ENCODE results near the gene TUBB3.

The TUBB3 gene

DNA sequence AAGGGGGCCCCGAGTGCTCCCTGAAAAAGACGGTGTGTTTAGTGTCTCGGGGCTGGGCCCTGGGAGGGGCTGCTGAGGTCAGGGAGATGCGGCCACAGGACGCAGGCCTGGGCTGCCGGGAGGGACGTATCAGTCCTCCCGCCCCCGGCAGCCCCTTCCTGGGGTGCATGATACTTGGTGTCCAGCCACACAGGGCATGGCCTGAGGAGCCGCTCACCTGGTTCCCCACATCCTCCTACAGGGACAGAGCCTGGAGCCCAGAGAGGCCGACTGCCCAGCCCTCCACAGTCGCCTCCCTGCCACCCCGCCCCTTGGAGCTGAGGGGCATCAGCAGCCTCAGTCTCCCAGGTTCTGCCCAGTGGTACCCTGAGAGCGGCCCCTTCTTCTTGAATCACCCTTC, 13.4 kb downstream of the TUBB3 start (continued):
- TF ChIP-seq, protein P1, sequence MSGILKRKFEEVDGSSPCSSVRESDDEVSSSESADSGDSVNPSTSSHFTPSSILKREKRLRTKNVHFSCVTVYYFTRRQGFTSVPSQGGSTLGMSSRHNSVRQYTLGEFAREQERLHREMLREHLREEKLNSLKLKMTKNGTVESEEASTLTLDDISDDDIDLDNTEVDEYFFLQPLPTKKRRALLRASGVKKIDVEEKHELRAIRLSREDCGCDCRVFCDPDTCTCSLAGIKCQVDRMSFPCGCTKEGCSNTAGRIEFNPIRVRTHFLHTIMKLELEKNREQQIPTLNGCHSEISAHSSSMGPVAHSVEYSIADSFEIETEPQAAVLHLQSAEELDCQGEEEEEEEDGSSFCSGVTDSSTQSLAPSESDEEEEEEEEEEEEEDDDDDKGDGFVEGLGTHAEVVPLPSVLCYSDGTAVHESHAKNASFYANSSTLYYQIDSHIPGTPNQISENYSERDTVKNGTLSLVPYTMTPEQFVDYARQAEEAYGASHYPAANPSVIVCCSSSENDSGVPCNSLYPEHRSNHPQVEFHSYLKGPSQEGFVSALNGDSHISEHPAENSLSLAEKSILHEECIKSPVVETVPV (CRISPR knock-in tag; IDR thresholded peaks at IDR 0.05) = no peak
- TF ChIP-seq ISL1 (CRISPR knock-in tag; IDR thresholded peaks at IDR 0.05) = no peak
- no peak for TF ChIP-seq TCF4 (CRISPR knock-in tag; IDR thresholded peaks at IDR 0.05; ENCODE audit: borderline replicate concordance)
- no peak for TF ChIP-seq ZNF565 (CRISPR knock-in tag; conservative IDR thresholded peaks at IDR 0.05; ENCODE audit: low read depth)
- TF ChIP-seq, protein P2, sequence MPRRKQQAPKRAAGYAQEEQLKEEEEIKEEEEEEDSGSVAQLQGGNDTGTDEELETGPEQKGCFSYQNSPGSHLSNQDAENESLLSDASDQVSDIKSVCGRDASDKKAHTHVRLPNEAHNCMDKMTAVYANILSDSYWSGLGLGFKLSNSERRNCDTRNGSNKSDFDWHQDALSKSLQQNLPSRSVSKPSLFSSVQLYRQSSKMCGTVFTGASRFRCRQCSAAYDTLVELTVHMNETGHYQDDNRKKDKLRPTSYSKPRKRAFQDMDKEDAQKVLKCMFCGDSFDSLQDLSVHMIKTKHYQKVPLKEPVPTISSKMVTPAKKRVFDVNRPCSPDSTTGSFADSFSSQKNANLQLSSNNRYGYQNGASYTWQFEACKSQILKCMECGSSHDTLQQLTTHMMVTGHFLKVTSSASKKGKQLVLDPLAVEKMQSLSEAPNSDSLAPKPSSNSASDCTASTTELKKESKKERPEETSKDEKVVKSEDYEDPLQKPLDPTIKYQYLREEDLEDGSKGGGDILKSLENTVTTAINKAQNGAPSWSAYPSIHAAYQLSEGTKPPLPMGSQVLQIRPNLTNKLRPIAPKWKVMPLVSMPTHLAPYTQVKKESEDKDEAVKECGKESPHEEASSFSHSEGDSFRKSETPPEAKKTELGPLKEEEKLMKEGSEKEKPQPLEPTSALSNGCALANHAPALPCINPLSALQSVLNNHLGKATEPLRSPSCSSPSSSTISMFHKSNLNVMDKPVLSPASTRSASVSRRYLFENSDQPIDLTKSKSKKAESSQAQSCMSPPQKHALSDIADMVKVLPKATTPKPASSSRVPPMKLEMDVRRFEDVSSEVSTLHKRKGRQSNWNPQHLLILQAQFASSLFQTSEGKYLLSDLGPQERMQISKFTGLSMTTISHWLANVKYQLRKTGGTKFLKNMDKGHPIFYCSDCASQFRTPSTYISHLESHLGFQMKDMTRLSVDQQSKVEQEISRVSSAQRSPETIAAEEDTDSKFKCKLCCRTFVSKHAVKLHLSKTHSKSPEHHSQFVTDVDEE (CRISPR knock-in tag; IDR thresholded peaks at IDR 0.05) = no peak
- TF ChIP-seq RARB (CRISPR knock-in tag; IDR thresholded peaks at IDR 0.05) = no peak
- TF ChIP-seq, protein P3, sequence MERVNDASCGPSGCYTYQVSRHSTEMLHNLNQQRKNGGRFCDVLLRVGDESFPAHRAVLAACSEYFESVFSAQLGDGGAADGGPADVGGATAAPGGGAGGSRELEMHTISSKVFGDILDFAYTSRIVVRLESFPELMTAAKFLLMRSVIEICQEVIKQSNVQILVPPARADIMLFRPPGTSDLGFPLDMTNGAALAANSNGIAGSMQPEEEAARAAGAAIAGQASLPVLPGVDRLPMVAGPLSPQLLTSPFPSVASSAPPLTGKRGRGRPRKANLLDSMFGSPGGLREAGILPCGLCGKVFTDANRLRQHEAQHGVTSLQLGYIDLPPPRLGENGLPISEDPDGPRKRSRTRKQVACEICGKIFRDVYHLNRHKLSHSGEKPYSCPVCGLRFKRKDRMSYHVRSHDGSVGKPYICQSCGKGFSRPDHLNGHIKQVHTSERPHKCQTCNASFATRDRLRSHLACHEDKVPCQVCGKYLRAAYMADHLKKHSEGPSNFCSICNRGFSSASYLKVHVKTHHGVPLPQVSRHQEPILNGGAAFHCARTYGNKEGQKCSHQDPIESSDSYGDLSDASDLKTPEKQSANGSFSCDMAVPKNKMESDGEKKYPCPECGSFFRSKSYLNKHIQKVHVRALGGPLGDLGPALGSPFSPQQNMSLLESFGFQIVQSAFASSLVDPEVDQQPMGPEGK (CRISPR knock-in tag; IDR thresholded peaks at IDR 0.05; ENCODE audit: borderline replicate concordance) = no peak

DNA sequence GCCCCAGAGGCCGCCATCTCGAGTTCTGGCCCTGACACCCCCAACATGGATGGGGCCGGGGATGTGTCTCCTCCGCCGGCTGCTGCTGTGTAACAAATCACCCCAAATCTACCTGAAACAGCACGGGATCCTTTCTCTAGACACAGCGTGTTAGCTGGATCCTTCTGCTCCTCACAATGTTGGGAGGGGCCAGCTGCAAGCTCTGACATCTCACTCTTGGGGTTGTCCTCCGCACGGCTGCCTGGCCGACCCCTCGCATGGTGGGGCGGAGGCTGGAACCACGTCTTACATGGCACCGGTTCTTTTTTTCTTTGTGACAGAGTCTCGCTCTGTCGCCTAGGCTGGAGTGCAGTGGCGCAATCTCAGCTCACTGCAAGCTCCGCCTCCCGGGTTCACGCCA, 13.8 kb downstream of the TUBB3 start:
- TF ChIP-seq, protein P4, sequence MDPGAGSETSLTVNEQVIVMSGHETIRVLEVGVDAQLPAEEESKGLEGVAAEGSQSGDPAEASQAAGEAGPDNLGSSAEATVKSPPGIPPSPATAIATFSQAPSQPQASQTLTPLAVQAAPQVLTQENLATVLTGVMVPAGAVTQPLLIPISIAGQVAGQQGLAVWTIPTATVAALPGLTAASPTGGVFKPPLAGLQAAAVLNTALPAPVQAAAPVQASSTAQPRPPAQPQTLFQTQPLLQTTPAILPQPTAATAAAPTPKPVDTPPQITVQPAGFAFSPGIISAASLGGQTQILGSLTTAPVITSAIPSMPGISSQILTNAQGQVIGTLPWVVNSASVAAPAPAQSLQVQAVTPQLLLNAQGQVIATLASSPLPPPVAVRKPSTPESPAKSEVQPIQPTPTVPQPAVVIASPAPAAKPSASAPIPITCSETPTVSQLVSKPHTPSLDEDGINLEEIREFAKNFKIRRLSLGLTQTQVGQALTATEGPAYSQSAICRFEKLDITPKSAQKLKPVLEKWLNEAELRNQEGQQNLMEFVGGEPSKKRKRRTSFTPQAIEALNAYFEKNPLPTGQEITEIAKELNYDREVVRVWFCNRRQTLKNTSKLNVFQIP (CRISPR knock-in tag; IDR thresholded peaks at IDR 0.05; ENCODE audit: borderline replicate concordance, low read depth) = no peak
- TF ChIP-seq, protein P1 (CRISPR knock-in tag; IDR thresholded peaks at IDR 0.05) = no peak
- no peak for TF ChIP-seq ZFP3 (CRISPR knock-in tag; IDR thresholded peaks at IDR 0.05)
- ATAC-seq = peak; percentile 4; the same call in 1 of the 3 replicates

DNA sequence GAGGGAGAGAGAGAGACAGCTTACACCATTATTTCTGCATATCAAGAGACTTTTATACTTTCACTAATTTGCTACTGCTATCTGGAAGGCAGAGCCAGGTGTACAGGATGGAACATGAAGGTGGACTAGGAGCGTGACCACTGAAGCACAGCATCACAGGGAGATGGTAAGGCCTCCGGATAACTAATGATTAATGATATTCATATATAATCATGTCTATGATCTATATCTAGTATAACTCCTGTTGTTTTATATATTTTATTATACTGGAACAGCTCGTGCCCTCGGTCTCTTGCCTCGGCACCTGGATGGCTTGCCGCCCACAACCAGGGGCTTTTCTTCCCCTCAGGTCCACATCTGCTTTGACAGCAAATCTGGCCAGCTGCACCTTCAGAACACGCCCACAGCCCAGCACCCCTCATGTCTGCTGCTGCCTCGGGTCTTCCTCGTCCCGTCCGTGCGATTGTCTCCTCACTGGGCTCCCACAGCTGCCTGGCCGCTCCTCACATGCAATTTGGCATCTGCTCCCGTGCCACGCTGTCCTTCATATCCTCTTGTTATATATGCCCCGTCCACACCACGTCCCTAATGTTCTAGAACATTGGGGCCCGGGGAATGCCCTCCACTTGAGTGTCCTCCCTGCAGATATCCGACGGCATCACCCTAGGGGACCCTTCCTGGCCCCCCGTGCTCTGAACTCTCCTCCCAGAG, 15.2 kb downstream of the TUBB3 start:
- TF ChIP-seq ZFP3 (CRISPR knock-in tag; IDR thresholded peaks at IDR 0.05) (no peak), ZFP30 (CRISPR knock-in tag; IDR thresholded peaks at IDR 0.05) (no peak), ESRRG (CRISPR knock-in tag; IDR thresholded peaks at IDR 0.05) (no peak), ZNF565 (CRISPR knock-in tag; conservative IDR thresholded peaks at IDR 0.05; ENCODE audit: low read depth) (no peak)
- peak; percentile 11 for ATAC-seq

DNA sequence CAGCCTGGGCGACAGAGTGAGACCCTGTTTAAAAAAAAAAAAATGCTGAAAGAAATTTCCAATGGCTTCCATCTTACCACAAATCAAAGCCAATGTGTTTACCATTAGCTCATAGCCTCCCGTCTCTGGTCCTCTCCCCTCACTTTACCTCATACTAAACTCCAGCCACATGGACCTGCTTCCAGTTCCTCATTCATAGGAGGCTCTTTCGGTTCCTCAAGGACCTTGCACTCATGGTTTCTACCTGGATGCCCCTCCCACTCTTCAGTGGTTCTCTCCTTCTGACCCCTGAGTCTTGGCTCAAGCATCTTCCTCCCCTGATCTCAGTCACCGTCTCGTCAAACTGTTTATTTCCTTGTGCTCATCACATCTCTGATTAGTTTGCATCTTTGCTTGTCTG, 21.6 kb downstream of the TUBB3 start:
- no peak for ATAC-seq
- TF ChIP-seq ZNF8 (CRISPR knock-in tag; IDR thresholded peaks at IDR 0.05) (no peak), ZNF70 (CRISPR knock-in tag; IDR thresholded peaks at IDR 0.05) (no peak), CSDC2 (CRISPR knock-in tag; IDR thresholded peaks at IDR 0.05) (no peak), ZFP3 (CRISPR knock-in tag; IDR thresholded peaks at IDR 0.05) (no peak), ESRRG (CRISPR knock-in tag; IDR thresholded peaks at IDR 0.05) (no peak), ZC3H10 (CRISPR knock-in tag; IDR thresholded peaks at IDR 0.05) (no peak), RARB (CRISPR knock-in tag; IDR thresholded peaks at IDR 0.05) (no peak), ISL1 (CRISPR knock-in tag; IDR thresholded peaks at IDR 0.05) (no peak)
- TF ChIP-seq, protein P3 (CRISPR knock-in tag; IDR thresholded peaks at IDR 0.05; ENCODE audit: borderline replicate concordance) = no peak
- TF ChIP-seq, protein P1 (CRISPR knock-in tag; IDR thresholded peaks at IDR 0.05) = no peak
